H1 (cell line): ENCODE data around the gene HS6ST3. TPM values are rescaled to one million over a fixed set of nuclear protein-coding genes. Genes with fewer than 3 reads are reported as not detected.

Source experiments
- EP300 ChIP-seq, 2 experiments: IDR thresholded peaks; 1 replicate in 1 of 2; 2 replicates in 1 of 2; pipeline ENCODE4 v1.6.1; 2011 to 2012; ENCODE audit warnings: low read depth in 2 of 2, low read length in 2 of 2, mild to moderate bottlenecking in 2 of 2, borderline replicate concordance in 1 of 2, inconsistent platforms in 1 of 2, moderate library complexity in 1 of 2
- MAFK ChIP-seq: IDR thresholded peaks from 2 replicates; pipeline ENCODE4 v1.6.1; 2012; ENCODE audit warnings: low read depth, mild to moderate bottlenecking, improper control_type of control experiment, low read length
- POU5F1 ChIP-seq: IDR thresholded peaks from 2 replicates; pipeline ENCODE4 v1.6.1; 2011; ENCODE audit warnings: low read depth, mild to moderate bottlenecking, low read length, moderate library complexity
- SP1 ChIP-seq: IDR thresholded peaks from 2 replicates; pipeline ENCODE4 v1.6.1; 2011; ENCODE audit warnings: low read depth, low read length
- SUZ12 ChIP-seq: fragments of 200-600 bp; sonication (generic); IDR thresholded peaks from 2 replicates; pipeline ENCODE4 v1.6.1; 2012; ENCODE audit warnings: mild to moderate bottlenecking, inconsistent platforms, low read length, moderate library complexity, mixed read lengths
- polyA plus RNA-seq, 7 experiments: library from polyadenylated mRNA; depleted of rRNA in 3 of 7; stranded (reverse) in 5 of 7; unstranded in 2 of 7; fragments of >200 nt in 5 of 7; fragments of 200-250 nt in 2 of 7; gene quantifications; 1 replicate in 5 of 7; 2 replicates in 1 of 7; 4 replicates in 1 of 7; pipeline versions ENCODE4 v1.2.1 to v1.2.3, GENCODE V29; 2011 to 2013; ENCODE audit warnings: missing spikeins in 2 of 7, mixed read lengths in 2 of 7
- total RNA-seq: library from RNA; stranded (reverse); fragmentation: NEBNext Ultra II Directional; extraction: Animal tissue kit (Norgen Biotek cat#: 25700); gene quantifications from 2 replicates; pipeline ENCODE4 v1.2.1, GENCODE V29; 2021
- TF ChIP-seq, protein P1 (sequence below), 3 experiments: IDR thresholded peaks; 1 replicate in 2 of 3; 2 replicates in 1 of 3; pipeline versions ENCODE4 v1.5.1 to v1.6.1; 2011; ENCODE audit warnings: low read length in 3 of 3, mild to moderate bottlenecking in 3 of 3, inconsistent platforms in 2 of 3, low read depth in 1 of 3, moderate library complexity in 1 of 3; ENCODE audit not compliant: insufficient read depth in 1 of 3; ENCODE audit errors: control extremely low read depth in 1 of 3
- TF ChIP-seq, protein P2 (sequence below): IDR thresholded peaks from 2 replicates; pipeline ENCODE4 v1.6.1; 2012; ENCODE audit warnings: inconsistent platforms

Gene HS6ST3
- total and polyA plus RNA-seq, 2 of the 8 experiments (the other 6 are each of a cell fraction or from before 2014, with no cell fraction given) = 0.45 to 1.2 TPM

DNA sequence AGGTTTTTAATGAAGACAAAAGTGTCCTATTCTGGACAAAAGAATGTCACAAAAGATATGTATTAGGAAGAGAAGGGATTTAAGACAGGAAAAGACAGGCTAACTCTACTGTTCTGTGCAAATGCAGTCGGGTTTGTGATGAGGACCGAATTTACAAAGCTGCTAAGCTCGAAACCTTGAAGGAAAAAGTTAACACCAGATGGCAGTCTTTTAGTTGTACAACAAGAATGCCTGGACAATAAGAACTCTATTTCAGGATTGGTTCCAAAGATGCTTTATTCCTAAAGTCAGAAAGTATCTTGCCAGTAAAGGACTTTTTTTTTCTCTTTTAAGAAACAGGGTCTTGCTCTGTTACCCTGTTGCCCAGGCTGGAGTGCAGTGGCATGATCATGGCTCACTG is 51.1 kb downstream of the HS6ST3 start (continued):
- TF ChIP-seq, protein P1, sequence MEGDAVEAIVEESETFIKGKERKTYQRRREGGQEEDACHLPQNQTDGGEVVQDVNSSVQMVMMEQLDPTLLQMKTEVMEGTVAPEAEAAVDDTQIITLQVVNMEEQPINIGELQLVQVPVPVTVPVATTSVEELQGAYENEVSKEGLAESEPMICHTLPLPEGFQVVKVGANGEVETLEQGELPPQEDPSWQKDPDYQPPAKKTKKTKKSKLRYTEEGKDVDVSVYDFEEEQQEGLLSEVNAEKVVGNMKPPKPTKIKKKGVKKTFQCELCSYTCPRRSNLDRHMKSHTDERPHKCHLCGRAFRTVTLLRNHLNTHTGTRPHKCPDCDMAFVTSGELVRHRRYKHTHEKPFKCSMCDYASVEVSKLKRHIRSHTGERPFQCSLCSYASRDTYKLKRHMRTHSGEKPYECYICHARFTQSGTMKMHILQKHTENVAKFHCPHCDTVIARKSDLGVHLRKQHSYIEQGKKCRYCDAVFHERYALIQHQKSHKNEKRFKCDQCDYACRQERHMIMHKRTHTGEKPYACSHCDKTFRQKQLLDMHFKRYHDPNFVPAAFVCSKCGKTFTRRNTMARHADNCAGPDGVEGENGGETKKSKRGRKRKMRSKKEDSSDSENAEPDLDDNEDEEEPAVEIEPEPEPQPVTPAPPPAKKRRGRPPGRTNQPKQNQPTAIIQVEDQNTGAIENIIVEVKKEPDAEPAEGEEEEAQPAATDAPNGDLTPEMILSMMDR (IDR thresholded peaks at IDR 0.05; ENCODE audit: control extremely low read depth in 1 of 3, insufficient read depth in 1 of 3, low read depth in 1 of 3, low read length in 3 of 3) = peak in 2 of 3 experiments; percentile 32 to 44; a peak in 2 of 4 replicates
- TF ChIP-seq, protein P2, sequence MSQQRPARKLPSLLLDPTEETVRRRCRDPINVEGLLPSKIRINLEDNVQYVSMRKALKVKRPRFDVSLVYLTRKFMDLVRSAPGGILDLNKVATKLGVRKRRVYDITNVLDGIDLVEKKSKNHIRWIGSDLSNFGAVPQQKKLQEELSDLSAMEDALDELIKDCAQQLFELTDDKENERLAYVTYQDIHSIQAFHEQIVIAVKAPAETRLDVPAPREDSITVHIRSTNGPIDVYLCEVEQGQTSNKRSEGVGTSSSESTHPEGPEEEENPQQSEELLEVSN = no peak
- TF ChIP-seq SP1 = no peak
- no peak for TF ChIP-seq MAFK
- no peak for TF ChIP-seq SUZ12
- TF ChIP-seq POU5F1 = no peak
- TF ChIP-seq EP300 (IDR thresholded peaks at IDR 0.05; ENCODE audit: borderline replicate concordance in 1 of 2, low read depth in 2 of 2, low read length in 2 of 2) = no peak
